DND-41 (cell line): ENCODE results near the gene ABHD5.

Experiments
- ATAC-seq: fragments of 200-7000 bp; cut with Tn5 transposase; 3 replicates; pipeline ENCODE4 v1.9.1; 2021; ENCODE audit warnings: low read depth; ENCODE audit not compliant: insufficient read depth
- DNase-seq: peaks from one replicate; pipeline ENCODE4 v3.0.0-alpha.2; 2020
- H2AFZ ChIP-seq: 2 replicates; pipeline ENCODE4 v1.6.0; 2012; ENCODE audit warnings: low read depth, low read length
- H3K27ac ChIP-seq: 2 replicates; pipeline ENCODE4 v1.5.1; 2012; ENCODE audit warnings: low read length, inconsistent platforms
- H3K27me3 ChIP-seq: fragments of 200-600 bp; sonication (generic); 2 replicates; pipeline ENCODE4 v1.6.0; 2012; ENCODE audit warnings: low read length, mild to moderate bottlenecking, inconsistent platforms; ENCODE audit not compliant: insufficient read depth, poor library complexity
- H3K36me3 ChIP-seq: 2 replicates; pipeline ENCODE4 v1.5.1; 2012; ENCODE audit warnings: low read length, inconsistent platforms; ENCODE audit not compliant: insufficient read depth
- H3K4me1 ChIP-seq: 2 replicates; pipeline ENCODE4 v1.5.1; 2012; ENCODE audit warnings: mild to moderate bottlenecking, low read length; ENCODE audit not compliant: insufficient read depth
- H3K4me2 ChIP-seq: 2 replicates; pipeline ENCODE4 v1.6.0; 2012; ENCODE audit warnings: mild to moderate bottlenecking, moderate library complexity, low read length, inconsistent platforms; ENCODE audit not compliant: insufficient read depth
- H3K4me3 ChIP-seq, 2 experiments: fragments of 200-600 bp in 1 of 2; shearing (Covaris generic) in 1 of 2; 2 replicates each; pipeline ENCODE4 v1.5.1; 2012 to 2016; ENCODE audit warnings: inconsistent platforms in 2 of 2, low read length in 2 of 2, mild to moderate bottlenecking in 2 of 2, low read depth in 1 of 2, moderate library complexity in 1 of 2
- H3K79me2 ChIP-seq: 2 replicates; pipeline ENCODE4 v1.6.0; 2012; ENCODE audit warnings: low read length, inconsistent platforms; ENCODE audit not compliant: insufficient read depth
- H3K9ac ChIP-seq: 2 replicates; pipeline ENCODE4 v1.6.0; 2012; ENCODE audit warnings: low read depth, mild to moderate bottlenecking, inconsistent platforms, low read length, moderate library complexity
- H3K9me3 ChIP-seq: 2 replicates; pipeline ENCODE4 v1.5.1; 2012; ENCODE audit warnings: low read length, moderate library complexity, mild to moderate bottlenecking, inconsistent platforms; ENCODE audit not compliant: insufficient read depth, severe bottlenecking
- H4K20me1 ChIP-seq: 2 replicates; pipeline ENCODE4 v1.6.0; 2012; ENCODE audit warnings: low read length; ENCODE audit not compliant: insufficient read depth
- CTCF ChIP-seq: IDR thresholded peaks from 2 replicates; pipeline ENCODE4 v1.5.1; 2012; ENCODE audit warnings: borderline replicate concordance, low read length, moderate library complexity, mild to moderate bottlenecking; ENCODE audit not compliant: poor library complexity, severe bottlenecking; ENCODE audit errors: extremely low read depth
- EZH2 ChIP-seq: IDR thresholded peaks from 3 replicates; pipeline ENCODE4 v1.6.1; 2012; ENCODE audit warnings: borderline replicate concordance, low read depth, mild to moderate bottlenecking, moderate library complexity, low read length, inconsistent platforms; ENCODE audit not compliant: severe bottlenecking

ABHD5 gene

DNA sequence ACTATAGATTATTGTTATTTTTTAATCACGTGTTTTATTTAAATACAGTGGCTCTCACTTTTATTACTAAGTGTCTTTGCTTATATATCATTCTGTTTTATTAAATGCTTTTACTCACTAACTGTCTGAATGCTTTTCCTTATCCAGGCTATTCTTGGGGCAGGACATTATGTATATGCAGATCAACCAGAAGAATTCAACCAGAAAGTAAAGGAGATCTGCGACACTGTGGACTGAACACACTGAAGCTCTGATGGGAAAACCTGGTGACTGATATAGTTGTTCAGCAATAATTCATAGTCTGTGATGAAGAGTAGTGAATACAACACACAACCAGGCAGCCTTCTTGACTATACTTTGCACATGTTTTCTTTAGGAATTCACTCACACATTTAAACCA, 27.6 kb downstream of the ABHD5 start:
- no peaks in the 10 kb centered on the region for H4K20me1 ChIP-seq
- H2AFZ ChIP-seq = no peak overlapping the region
- peaks cover 44% of the 10 kb centered on the region for H3K36me3 ChIP-seq
- H3K9me3 ChIP-seq = no peaks in the 10 kb centered on the region
- no peak overlapping the region for H3K4me3 ChIP-seq
- no peak overlapping the region for H3K27ac ChIP-seq
- ATAC-seq (no peak), DNase-seq (no peak)
- no peak overlapping the region for H3K9ac ChIP-seq
- H3K4me1 ChIP-seq = no peaks in the 10 kb centered on the region
- no peaks in the 10 kb centered on the region for H3K79me2 ChIP-seq
- TF ChIP-seq CTCF = no peak
- no peak for TF ChIP-seq EZH2
- H3K27me3 ChIP-seq = no peaks in the 10 kb centered on the region
- no peak overlapping the region for H3K4me2 ChIP-seq

DNA sequence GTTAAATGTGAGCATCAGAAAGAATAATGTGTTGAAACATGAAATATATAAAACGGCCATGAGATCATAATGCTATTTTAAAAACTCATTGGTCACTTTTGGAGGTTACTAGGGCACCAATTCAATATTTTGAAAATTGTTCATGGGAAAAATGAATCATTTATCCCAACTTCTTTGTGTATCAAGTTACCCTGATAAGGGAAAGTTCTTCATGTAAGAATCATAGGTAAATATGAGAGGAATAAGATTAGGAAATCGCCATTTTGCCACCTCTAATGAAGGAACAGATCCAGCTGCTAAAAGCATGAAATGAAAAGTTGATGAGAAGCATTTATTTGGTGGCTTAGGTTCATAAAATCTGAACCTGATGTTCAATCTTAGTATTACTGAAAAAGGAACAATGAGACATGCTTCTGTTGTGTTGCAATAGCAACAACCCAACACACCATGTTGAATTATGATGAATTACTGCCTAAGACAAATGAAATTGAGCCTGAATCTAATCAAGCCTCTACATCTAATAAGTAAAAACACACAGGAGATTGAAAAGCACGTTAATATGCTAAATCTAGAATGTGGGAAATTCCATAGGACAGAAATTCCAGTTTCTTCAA, 32.5 kb downstream of the ABHD5 start:
- Histone ChIP-seq H3K36me3 (peaks cover 29% of the 10 kb centered on the region; the same call in 1 of the 2 replicates), H3K79me2 (no peaks in the 10 kb centered on the region), H3K9ac (no peak overlapping the region), H2AFZ (no peak overlapping the region), H3K27me3 (no peaks in the 10 kb centered on the region), H3K4me2 (no peak overlapping the region), H4K20me1 (no peaks in the 10 kb centered on the region), H3K4me3 (no peak overlapping the region), H3K9me3 (no peaks in the 10 kb centered on the region), H3K4me1 (no peaks in the 10 kb centered on the region), H3K27ac (no peak overlapping the region)
- no peak for DNase-seq
- no peak for ATAC-seq
- TF ChIP-seq EZH2 (no peak), CTCF (no peak)

GRCh38 chr3:43726521-43726920, 35.8 kb downstream of the ABHD5 start:
- no peaks in the 10 kb centered on the region for H3K27me3 ChIP-seq
- no peak overlapping the region for H3K27ac ChIP-seq
- peaks cover 12% of the 10 kb centered on the region; the same call in 1 of the 2 replicates for H3K36me3 ChIP-seq
- no peak overlapping the region for H2AFZ ChIP-seq
- no peak overlapping the region for H3K9ac ChIP-seq
- no peaks in the 10 kb centered on the region for H3K9me3 ChIP-seq
- no peak overlapping the region for H3K4me3 ChIP-seq
- no peak for TF ChIP-seq EZH2
- no peak for TF ChIP-seq CTCF
- ATAC-seq = no peak
- no peak for DNase-seq
- no peak overlapping the region for H3K4me2 ChIP-seq
- no peaks in the 10 kb centered on the region for H3K4me1 ChIP-seq
- no peaks in the 10 kb centered on the region for H4K20me1 ChIP-seq
- H3K79me2 ChIP-seq = no peaks in the 10 kb centered on the region
